Stimulated activated CD8-positive, alpha-beta memory T cell treated with anti-CD3 and anti-CD28 coated beads, Interleukin-15, amount 100 ng/mL, for 48 hours (primary cell): ENCODE data around the gene MYO1A.
"Not testable (repeated sequence)": the region's sequence is repeated elsewhere in the genome, so short reads cannot be mapped to it uniquely, and the experiment has no call there.

Experiments
- DNase-seq, 2 donors: peaks; one replicate each; pipeline ENCODE4 v3.0.0-alpha.2; 2020; ENCODE audit warnings: low read depth in 2 of 2

The MYO1A gene

DNA sequence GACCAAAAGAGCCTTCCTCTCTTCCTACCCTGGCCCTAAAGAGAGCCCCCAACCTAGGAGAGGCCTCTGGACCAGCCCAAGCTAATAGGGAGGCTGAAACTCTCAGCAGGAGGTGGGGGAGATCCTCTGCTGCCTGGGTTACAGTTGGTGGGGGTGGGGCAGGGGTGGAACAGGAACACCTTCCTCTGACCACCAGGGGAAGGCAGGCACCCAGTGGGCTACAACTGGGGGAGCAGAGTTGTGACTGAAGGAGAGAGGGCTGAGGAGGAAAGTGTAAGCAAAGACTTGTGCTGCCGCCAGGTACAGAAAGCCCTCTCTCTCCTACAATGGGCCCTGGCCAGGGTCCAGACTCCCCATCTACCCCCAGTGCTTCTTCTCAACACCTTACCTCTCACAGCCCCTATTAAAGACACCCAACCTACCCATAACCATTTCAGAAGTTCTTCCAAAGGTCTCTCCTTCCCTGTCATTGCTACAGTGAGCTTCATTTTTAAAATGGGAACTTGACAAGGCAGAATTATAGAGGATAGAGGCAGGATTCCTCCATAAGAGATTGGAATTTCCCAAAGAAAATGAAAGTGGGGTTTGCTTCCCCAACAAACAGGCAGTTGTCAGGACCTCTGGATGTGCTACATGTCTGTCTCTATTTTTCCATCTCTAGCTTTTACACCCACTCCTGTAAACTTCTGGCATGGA is 1.4 kb downstream of the MYO1A start:
- no peak for DNase-seq

DNA sequence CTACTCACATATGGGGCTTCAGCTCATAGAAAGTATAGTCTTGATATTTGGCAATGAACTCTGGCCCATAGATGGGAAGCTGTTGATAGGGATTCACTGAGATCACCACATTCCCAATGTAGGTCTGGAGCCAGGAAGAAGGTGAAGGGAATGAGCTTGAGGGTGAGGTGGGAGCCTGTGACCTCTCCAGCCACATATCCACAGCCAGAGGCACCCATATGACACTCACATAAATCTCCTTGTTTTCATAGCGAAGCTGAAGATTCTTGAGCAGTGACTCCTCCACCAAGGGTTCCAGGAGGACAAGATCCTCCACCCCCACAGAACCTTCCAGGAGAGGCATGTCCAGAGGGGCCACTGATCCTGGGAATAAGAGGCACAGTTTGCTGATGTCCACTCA is 1.9 kb downstream of the MYO1A start:
- DNase-seq, result no peak

DNA sequence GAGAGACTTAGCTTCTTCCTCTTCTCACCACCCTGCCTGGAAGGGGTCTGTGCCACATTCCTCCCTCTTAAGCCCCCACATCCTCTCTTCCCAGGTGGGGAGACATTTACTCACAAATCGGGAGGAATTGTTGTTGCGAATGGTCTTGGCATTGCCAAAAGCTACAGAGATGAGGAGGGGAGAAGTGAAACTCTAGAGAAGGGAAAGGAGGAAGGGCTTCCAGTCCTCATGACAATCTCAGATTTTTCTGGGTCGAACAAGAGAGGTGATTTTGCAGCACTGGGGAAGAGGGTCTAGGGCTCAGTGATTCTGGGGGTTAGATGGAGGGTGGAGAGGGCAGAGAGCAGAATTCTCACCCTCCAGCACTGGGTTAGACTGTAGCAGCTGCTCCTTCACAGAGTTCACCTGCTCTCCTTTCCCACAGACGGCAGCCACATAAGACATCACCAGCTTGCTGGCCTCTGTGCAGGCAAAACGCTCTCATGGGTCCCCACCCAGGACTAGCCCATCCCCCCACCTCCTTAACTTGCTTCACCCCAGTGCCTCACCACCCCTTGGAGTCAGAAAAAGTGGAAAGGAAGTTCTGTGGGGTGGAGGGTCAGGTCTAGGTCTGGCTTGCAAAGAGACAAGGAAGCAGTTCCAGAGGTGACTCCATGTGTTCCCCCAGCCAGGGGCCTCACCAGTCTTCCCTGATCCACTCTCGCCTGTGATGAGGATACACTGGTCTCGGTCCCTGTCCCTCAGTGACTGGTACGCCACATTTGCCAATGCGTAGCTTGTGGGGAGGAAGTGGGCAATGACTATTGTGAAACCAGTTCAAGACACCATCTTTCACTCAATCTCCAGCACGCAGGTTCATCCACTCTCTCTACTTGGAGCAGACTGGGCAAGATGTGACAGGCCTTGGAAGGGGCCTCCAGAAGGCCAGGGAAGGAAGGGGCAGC is 2.7 kb downstream of the MYO1A start:
- peak; percentile 43 to 52 for DNase-seq

DNA sequence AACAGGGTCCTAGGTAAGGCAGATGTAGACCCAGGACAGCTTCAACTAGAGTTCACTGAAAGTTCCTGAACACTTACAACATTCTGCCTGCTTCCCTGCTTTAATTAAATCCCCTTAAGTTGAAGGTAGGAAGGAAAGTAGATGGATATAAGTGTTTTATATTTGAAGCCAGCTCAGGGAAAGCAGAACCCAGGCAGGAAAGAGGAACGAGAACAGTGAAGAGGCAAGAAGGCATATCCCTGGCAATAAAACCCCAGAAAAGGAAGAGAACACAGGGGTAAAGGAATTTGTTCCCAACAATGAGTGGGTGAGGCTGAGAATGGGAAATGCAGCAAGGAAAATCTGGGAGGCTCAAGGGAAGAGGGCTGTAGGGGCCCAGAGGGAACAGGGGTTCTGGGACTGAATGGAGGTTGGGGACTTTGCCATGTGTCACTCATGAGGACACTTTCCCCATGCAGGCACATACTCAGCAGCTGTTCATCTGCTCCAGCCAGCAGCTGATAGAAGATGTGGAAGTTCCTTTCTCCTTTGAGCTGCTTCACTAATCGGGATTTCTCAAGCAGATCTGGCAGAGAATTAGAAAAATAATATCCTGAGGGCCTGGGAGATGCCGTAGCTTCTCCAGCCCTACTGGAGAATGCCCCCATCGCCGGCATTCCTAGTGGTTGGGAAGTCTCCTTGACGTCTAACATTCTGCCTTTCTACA is 3.7 kb downstream of the MYO1A start:
- DNase-seq, result no peak

DNA sequence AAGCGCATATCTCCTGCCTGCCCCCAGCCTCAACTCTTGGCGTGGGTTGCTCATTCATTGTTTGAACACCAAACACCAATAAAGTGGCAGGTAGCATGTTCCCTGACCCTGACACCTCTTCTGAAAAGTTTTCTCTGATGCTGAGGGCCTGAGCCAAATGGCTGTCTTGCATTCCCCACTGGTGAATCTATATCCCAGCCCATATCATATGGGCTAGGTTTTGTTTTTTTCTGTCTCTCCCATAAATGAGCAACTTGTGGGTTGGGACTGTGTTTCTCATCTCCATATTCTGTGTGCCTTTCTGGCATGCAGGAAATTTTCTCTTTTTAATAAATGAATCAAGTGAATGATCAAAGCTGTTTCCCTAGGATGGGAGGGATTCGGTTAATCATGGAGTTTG is 5.0 kb downstream of the MYO1A start:
- DNase-seq, result no peak

DNA sequence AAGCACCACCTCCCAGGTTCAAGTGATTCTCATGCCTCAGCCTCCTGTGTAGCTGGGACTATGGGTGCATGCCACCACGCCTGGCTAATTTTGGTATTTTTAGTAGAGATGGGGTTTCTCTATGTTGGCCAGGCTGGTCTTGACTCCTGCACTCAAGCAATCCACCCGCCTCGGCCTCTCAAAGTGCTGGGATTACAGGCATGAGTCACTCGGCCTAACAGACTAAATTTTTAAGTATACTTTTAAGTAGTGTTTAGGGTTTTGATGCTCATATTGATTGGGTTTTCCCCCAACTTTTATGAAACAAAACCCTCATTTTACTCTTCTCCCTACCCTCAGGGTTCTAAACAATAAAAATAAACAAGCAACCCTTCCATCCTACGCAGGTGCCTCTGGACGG is 5.5 kb downstream of the MYO1A start:
- DNase-seq, result no peak

DNA sequence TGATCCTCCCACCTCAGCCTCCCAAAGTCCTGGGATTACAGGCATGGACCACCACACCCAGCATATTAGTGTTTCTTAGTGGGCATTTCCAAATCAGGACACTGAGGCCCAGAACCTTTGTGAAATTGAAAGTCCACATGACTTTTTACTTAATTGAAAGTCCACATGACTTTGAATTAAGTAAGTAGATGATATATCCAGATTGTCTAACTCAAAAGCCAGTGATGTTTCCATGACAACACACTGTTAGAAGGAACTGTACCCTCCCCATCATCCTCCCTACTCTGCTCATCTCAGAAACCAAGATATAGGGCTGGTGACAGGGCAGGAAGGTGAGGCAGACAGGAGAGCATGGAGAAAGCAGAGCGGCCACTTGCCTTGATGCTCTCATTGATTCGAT is 7.2 kb downstream of the MYO1A start:
- DNase-seq, result no peak

DNA sequence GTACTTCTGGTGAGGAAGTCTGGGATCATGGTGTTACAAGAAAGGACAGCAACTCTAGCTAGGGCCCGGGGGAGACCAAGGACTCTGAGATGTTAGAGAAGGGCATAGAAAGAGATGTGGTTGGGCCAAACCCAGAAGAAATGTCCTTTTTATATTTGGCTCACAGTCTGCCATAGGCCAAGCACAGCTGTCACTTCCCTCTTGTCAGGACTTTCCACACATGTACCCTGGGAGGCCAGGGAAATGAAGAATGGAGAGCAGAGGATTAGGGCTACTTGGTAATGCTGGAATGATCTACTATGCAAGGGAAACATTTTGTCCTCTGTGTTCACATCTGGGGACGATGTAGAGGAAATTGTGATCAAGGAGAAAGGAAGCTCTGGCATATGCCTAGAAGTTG is 9.2 kb downstream of the MYO1A start:
- no peak for DNase-seq

DNA sequence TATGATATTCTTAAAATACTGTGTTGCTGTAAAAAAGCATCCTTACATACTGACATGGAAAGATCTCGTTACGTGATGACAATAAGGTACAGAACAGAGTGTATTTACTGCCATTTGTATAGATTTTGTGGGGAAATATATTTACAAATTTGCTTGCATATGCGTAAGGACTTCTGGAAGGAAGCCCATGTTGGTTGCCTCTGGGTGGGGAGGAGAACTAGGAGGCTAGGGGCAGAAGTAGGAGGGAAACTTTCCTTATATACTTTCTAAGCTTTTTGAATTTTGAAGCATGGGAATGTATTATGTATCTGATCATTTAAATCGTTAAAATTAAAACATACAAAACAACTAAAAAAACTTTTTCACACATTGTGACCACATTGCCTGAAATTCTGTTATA is 9.7 kb downstream of the MYO1A start:
- DNase-seq, result no peak

DNA sequence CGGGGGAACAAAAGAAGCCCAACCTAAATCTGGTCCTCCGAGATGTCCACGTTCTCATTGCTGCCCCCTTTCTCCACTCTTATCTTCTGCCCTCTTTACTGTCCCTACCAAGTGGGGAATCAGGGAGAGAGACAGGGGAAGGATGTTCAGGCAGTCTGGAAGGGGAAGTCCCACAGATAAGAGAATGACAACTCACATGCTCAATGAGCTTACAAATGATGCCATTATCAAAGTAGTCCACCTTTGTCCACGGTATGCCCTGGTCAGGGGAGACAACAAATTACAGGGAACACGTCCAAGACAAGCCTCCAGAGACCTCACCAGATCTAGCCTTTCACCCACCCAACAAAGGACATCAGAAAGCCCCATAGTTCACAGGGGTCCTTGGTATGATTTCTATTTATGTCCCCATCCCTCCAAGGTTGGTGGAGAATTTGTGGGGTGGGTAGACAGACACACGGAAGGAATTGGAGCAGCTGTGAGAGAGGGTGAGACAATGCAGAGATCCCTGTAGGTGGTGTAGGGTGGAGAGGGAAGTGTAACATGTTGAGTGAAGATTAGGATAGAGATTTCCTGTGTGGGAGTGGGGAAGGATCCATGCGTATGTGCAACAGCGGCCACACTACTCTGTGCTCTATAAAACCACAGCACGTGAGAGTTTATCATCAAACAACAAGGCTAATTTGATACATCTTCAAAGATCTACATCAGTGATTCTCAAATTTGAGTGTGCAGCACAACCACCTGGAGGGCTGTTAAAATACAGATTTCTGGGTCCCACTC is 10.7 kb downstream of the MYO1A start:
- DNase-seq, result no peak

DNA sequence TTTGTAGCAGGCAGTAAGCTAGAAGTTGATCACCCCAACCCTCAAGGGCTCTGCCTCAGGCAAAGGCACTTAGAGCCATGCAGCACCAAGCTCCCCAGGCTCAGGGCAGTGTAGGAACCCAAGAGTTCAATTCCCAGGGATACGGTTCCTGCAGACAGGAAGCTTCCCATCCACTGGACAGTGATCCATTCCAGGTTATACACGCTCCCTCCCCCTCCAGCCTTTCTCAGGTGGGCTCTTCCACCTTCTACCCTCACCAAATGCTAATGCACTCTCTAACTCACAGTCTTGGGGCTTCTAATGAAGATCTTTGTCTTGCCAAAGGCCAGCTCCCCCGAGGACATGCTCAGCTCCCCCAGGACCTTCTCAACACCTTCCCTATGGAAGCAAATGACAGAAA is 12.7 kb downstream of the MYO1A start:
- no peak for DNase-seq

DNA sequence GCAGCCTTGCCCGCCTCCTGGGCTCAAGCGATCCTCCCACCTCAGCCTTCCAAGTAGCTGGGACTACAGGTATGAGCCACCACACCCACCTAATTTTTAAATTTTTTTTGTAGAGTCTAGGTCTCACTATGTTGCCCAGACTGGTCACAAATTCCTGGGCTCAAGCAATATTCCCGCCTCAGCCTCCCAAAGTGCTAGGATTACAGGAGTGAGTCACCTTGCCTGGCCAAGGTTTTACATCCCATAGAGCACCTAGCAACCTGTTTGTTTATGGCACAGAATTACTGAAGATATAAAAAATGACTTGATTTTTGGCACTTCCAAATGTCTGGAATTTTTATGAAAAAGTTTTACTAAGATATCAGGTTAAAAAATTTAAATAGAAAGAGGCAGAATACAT is 16.5 kb downstream of the MYO1A start:
- no peak for DNase-seq

DNA sequence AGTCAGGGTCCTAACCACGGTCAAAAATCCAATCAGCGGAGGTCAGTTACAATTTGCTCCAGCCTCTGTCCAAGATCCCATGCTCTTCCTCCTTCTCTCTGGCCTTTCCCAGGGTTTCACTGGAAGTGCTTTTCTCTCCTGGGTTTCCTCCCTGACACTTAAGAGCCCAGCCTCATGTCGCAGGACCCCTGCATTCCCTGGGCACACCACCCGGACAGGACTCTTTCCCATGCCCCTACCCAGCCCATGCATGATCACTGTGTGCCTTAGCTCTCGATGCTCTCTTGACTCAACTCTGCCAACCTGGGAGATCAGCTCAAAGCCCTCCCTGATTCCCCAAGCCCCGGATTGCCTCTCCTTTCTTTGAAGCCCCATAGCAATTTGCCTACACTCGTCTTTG is 18.1 kb downstream of the MYO1A start:
- no peak for DNase-seq

DNA sequence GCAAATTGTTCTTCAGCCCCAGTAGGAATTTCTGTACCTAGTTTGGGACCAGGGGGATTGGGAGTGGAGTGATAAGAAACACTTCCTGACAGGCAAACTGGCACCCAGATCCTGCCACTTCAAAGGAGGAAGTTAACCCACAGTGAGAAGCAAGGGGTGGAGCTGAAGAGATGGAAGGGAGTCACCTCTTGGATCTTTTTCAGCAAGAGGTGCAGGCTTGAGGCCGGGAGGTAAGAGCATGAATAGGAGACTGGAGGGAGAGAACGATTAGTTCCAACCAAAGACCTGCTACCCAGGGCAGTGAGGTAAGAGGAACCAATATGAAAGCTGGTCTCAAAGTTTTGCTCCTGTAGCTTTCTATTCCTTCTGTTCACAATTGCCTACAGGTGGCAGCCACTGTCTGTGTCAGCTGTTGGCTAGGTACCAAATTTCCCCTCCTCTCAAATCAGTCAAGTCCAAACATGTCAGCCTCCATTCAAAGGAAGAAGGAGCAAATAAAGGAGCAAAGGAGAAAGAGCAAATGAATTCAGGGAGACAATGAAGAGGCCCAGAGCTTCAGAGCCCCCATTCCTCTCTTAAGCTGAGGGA is 18.7 kb downstream of the MYO1A start:
- DNase-seq, result no peak

DNA sequence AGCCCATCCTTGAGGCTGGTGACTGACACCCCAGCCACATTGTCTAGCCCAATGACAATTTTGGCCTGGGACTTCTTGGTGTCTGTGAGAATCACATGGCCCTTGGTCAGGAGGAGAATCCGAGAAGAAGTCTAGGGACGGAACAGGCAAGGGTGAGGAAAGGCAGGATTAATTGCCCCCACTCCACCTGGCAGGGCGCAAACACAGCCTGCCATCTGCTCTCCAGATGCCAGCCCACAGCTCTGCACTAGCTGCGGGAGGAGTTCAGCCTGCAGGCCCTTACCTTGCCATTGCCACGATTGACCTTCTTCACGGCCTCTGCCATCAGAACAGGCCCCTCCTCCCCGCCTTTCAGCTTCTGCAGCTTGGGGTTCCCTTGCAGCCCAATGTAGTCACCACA is 20.5 kb downstream of the MYO1A start:
- DNase-seq, result no peak

DNA sequence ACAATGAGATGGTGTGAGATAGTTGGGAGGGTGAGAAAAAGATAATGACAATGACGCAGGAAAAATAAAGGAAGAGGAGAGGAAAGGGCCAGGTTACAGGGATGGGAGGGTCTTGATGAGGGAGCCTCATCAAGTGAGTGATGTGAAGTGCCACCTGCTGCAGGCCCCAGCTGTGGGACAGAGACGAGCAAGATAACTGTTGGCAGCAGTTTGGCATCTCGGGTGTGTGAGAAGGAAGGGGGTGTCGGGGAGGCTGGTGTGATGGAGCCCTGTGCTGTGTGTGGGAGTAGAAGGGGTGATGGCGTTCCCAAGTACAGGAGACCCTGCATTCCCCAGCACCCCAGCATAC is 22.1 kb downstream of the MYO1A start:
- DNase-seq, result no peak

DNA sequence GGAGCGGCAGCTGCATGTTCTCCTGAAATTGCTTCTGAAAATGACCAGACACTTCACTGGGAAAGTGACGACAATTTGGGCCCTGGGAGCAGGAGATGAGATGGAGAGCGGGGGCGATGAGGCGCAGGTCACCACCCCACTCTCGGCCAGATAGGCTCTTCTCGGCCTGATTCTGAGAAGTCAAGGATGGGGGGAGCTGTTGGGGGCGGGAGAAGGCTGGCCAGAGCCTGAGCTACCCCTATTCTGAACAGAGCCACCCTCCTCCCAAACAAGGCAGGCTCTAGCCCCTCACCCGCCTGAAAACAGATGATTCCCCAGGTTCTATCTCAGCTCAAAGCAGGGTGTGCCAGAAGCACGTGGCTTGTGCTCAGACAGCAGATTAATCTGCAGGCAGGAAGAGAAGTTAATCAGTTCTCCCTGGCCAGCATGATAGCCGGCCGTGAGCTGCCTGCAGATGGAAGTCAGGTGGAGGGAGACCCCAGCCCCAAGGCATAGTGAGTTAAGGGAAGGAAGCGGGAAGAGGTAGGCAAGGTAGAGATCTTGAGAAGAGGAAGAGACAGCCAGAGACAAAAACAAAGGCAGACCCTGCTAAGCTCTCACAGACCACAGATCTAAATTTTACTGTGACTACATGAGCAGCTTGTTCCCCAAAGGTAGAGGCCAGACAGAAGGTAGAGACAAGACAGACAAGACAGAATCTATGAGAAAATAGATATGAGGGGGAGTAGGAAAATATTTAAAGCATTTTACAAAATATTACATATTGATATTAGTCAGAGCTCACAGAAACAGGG is 22.7 kb downstream of the MYO1A start:
- DNase-seq, result no peak

DNA sequence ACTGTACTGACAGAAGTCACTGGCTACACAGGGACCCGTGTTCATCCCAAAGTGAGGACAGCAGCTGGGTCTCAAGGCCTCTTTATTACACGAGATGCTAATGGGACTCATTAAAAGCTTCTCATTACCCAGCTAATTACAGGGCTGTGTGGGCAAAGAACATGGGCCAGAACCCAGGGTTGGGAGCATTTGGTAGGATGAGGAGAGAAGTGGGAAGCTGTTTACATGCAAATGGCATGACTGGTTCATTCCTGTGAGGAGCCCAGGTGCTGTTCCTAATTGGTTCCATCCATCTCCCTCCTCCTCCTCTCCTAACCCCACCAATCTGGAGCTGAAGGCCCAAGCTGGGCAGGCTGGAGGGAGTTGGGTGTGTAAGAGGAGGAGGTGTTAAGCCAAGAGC is 24.7 kb downstream of the MYO1A start:
- no peak for DNase-seq

DNA sequence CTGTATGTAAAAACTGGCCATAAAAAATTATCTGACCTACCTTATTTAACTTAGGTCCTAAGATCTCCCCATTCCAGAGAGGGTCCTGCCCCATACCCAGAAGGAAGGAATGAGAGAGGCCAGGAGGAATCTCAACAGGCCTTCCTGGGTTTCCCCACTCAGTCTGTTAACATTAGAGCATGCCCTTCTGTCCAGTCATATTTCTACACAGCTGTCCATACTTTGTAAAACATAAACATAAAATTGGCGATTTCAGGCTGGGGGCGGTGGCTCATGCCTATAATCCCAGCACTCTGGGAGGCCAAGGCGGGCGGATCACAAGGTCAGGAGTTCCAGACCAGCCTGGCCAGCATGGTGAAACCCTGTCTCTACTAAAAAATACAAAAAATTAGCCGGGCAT is 27.6 kb downstream of the MYO1A start:
- not testable (repeated sequence) for DNase-seq

DNA sequence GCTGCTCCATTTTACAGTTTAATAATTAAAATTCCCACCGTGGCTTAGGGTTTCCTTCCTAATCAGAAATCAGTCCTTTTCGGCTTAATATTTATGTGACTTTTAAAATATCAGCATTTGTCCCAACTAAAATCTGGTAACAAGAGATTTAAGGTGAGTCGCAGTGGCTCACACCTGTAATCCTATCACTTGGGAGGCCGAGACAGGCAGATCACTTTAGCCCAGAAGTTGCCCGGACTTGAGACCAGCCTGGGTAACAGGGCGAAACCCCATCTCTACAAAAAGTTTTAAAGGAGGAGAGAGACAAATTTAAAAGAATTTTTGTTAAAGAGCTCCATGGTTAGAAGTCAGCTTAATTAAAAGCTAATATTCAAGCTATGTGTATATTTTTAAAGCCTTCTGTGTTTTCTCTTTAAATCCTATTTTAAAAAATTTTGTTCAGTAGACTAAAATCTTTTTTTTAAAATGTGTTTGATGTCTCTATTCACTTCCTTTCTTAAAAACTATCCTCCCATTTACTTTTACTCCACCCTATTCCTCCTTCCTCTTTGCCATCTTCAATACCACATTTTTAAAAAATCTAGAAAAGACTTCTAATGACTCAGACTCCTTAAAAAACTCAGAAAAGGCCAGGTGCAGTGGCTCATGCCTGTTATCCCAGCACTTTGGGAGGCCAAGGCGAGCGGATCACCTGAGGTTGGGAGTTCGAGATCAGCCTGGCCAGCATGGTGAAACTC is 29.8 kb downstream of the MYO1A start:
- DNase-seq, result no peak
